ENCODE data around the gene WDR47. TPM values are rescaled to one million over a fixed set of nuclear protein-coding genes. Genes with fewer than 3 reads are reported as not detected.

Gene WDR47
- total RNA-seq, 1 donor from 2014 or later, result 17.3 TPM

DNA sequence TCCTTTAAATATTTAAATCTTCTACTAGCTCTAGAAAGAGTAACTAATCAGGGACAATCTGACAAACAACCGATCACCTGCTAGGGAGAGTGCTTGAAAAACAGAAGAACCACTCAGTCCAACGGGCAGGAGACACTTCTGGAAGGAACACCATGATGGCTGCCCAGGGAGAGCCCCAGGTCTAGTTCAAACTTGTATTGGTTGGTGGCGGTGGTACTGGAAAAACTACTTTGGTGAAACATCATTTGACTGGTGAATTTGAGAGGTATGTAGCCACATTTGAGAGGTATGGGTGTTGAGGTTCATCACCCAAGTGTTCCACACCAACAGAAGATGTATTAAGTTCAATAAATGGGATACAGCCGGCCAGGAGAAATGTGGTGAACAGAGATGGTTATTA is 4.8 kb upstream of the WDR47 start:
- Histone ChIP-seq H3K27me3 (peaks cover 5% of the 10 kb centered on the region), H3K27ac (no peak overlapping the region), H3K4me3 (no peak overlapping the region), H3F3A (ENCODE audit: low read depth) (peaks cover 7% of the 10 kb centered on the region), H4K20me1 (ENCODE audit: low read depth) (no peaks in the 10 kb centered on the region), H3K4me1 (no peaks in the 10 kb centered on the region), H3K9me3 (ENCODE audit: low read depth) (no peaks in the 10 kb centered on the region), H3K4me2 (no peak overlapping the region), H2AFZ (replicated peaks) (no peak overlapping the region), H3K79me2 (ENCODE audit: low read depth) (no peaks in the 10 kb centered on the region), H3K36me3 (no peaks in the 10 kb centered on the region), H3K9ac (no peak overlapping the region)
- H3K36me3 Mint-ChIP-seq, result no peaks in the 10 kb centered on the region
- no peak for TF ChIP-seq EZH2phosphoT487 (IDR thresholded peaks at IDR 0.05)
- TF ChIP-seq, protein P1, sequence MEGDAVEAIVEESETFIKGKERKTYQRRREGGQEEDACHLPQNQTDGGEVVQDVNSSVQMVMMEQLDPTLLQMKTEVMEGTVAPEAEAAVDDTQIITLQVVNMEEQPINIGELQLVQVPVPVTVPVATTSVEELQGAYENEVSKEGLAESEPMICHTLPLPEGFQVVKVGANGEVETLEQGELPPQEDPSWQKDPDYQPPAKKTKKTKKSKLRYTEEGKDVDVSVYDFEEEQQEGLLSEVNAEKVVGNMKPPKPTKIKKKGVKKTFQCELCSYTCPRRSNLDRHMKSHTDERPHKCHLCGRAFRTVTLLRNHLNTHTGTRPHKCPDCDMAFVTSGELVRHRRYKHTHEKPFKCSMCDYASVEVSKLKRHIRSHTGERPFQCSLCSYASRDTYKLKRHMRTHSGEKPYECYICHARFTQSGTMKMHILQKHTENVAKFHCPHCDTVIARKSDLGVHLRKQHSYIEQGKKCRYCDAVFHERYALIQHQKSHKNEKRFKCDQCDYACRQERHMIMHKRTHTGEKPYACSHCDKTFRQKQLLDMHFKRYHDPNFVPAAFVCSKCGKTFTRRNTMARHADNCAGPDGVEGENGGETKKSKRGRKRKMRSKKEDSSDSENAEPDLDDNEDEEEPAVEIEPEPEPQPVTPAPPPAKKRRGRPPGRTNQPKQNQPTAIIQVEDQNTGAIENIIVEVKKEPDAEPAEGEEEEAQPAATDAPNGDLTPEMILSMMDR (IDR thresholded peaks at IDR 0.05), result no peak
- peaks cover 4% of the 10 kb centered on the region for H3K27me3 Mint-ChIP-seq (ENCODE audit: insufficient read depth, low read depth)
- no peak overlapping the region for H3K4me3 Mint-ChIP-seq
- DNase-seq (ENCODE audit: low spot score), result no peak
- no peaks in the 10 kb centered on the region for H3K9me3 Mint-ChIP-seq
- H3K27ac Mint-ChIP-seq, result no peak overlapping the region
- peaks cover 4% of the 10 kb centered on the region for H3K4me1 Mint-ChIP-seq

GRCh38 chr1:109045595-109045994 is 3.7 kb upstream of the WDR47 start:
- no peak overlapping the region for H3K4me3 Mint-ChIP-seq
- H2AFZ ChIP-seq (replicated peaks), result no peak overlapping the region
- peaks cover 5% of the 10 kb centered on the region for H3K27me3 ChIP-seq
- H3K9me3 ChIP-seq (ENCODE audit: low read depth), result no peaks in the 10 kb centered on the region
- no peak for TF ChIP-seq EZH2phosphoT487 (IDR thresholded peaks at IDR 0.05)
- TF ChIP-seq, protein P1 (IDR thresholded peaks at IDR 0.05), result no peak
- TF ChIP-seq EZH2 (IDR thresholded peaks at IDR 0.05), result no peak
- no peaks in the 10 kb centered on the region for H3K9me3 Mint-ChIP-seq
- H3K36me3 ChIP-seq, result no peaks in the 10 kb centered on the region
- peaks cover 4% of the 10 kb centered on the region for H3K27me3 Mint-ChIP-seq (ENCODE audit: insufficient read depth, low read depth)
- no peaks in the 10 kb centered on the region for H4K20me1 ChIP-seq (ENCODE audit: low read depth)
- H3K27ac ChIP-seq, result no peak overlapping the region
- H3K9ac ChIP-seq, result no peak overlapping the region
- peaks cover 2% of the 10 kb centered on the region for H3K4me1 ChIP-seq
- no peak for DNase-seq (ENCODE audit: low spot score)
- H3K4me3 ChIP-seq, result no peak overlapping the region
- H3K27ac Mint-ChIP-seq, result no peak overlapping the region
- no peak overlapping the region for H3K4me2 ChIP-seq
- H3K36me3 Mint-ChIP-seq, result no peaks in the 10 kb centered on the region
- H3K79me2 ChIP-seq (ENCODE audit: low read depth), result peaks cover 2% of the 10 kb centered on the region
- H3K4me1 Mint-ChIP-seq, result peaks cover 8% of the 10 kb centered on the region
- peaks cover 18% of the 10 kb centered on the region for H3F3A ChIP-seq (ENCODE audit: low read depth)

GRCh38 chr1:109040989-109041620 is 797 bp downstream of the WDR47 start:
- peaks cover 4% of the 10 kb centered on the region for H3K27me3 Mint-ChIP-seq (ENCODE audit: insufficient read depth, low read depth)
- Histone ChIP-seq H3K9ac (no peak overlapping the region), H3K9me3 (ENCODE audit: low read depth) (no peaks in the 10 kb centered on the region), H3K36me3 (no peaks in the 10 kb centered on the region), H3K27me3 (peaks cover 5% of the 10 kb centered on the region), H3K27ac (peak overlapping the region; percentile 26), H3K4me3 (peak overlapping the region; percentile 85), H3K4me2 (peak overlapping the region; percentile 97), H2AFZ (replicated peaks) (peak overlapping the region; percentile 63), H3K4me1 (peaks cover 8% of the 10 kb centered on the region), H4K20me1 (ENCODE audit: low read depth) (no peaks in the 10 kb centered on the region), H3K79me2 (ENCODE audit: low read depth) (peaks cover 24% of the 10 kb centered on the region), H3F3A (ENCODE audit: low read depth) (peaks cover 26% of the 10 kb centered on the region)
- no peaks in the 10 kb centered on the region for H3K36me3 Mint-ChIP-seq
- H3K27ac Mint-ChIP-seq, result peak overlapping the region; percentile 94
- no peak for TF ChIP-seq EZH2 (IDR thresholded peaks at IDR 0.05)
- TF ChIP-seq, protein P1 (IDR thresholded peaks at IDR 0.05), result no peak
- TF ChIP-seq EZH2phosphoT487 (IDR thresholded peaks at IDR 0.05), result peak; percentile 17
- peaks cover 17% of the 10 kb centered on the region for H3K4me1 Mint-ChIP-seq
- H3K9me3 Mint-ChIP-seq, result no peaks in the 10 kb centered on the region
- peak; percentile 72 for DNase-seq (ENCODE audit: low spot score)
- peak overlapping the region; percentile 96 for H3K4me3 Mint-ChIP-seq

Data from neural progenitor cell (in vitro differentiated cells).